Activated naive CD4-positive, alpha-beta T cell treated with anti-CD3 and anti-CD28 coated beads, Interleukin-2, amount 10 ng/mL, durations not matched to agents 7 days and 5 days (primary cell): ENCODE measurements around the gene ZNF423.

Source experiments
- CTCF ChIA-PET: fragments of 350-600 bp; sonication (Branson Sonifier 250); formaldehyde crosslinking; loops from one replicate; lab custom pipeline; 2021; ENCODE audit warnings: antibody characterized with exemption; lab: Charles Lee
- DNase-seq: peaks from one replicate; pipeline ENCODE4 v3.0.0-alpha.2; 2020
- H3K27ac Mint-ChIP-seq: one replicate; pipeline ENCODE4 v1.8.0; 2021; ENCODE audit warnings: mild to moderate bottlenecking, moderate library complexity, mixed read lengths
- H3K27me3 Mint-ChIP-seq: one replicate; pipeline ENCODE4 v1.8.0; 2021; ENCODE audit warnings: mild to moderate bottlenecking, mixed read lengths
- H3K36me3 Mint-ChIP-seq: one replicate; pipeline ENCODE4 v1.8.0; 2021; ENCODE audit warnings: mixed read lengths
- H3K4me1 Mint-ChIP-seq: one replicate; pipeline ENCODE4 v1.8.0; 2021; ENCODE audit warnings: mixed read lengths
- H3K4me3 Mint-ChIP-seq: one replicate; pipeline ENCODE4 v1.8.0; 2021; ENCODE audit warnings: mild to moderate bottlenecking, moderate library complexity, mixed read lengths
- H3K9me3 Mint-ChIP-seq: one replicate; pipeline ENCODE4 v1.8.0; 2021; ENCODE audit warnings: mixed read lengths

ZNF423 gene

GRCh38 chr16:49503256-49504022, 352.5 kb downstream of the ZNF423 start:
- no peak overlapping the region for H3K27ac Mint-ChIP-seq
- peaks cover 6% of the 10 kb centered on the region for H3K27me3 Mint-ChIP-seq
- H3K9me3 Mint-ChIP-seq = no peaks in the 10 kb centered on the region
- DNase-seq = no peak
- H3K36me3 Mint-ChIP-seq = no peaks in the 10 kb centered on the region
- CTCF ChIA-PET = interaction anchor here (1.0 to 2.0 kb wide), 2 partner anchors 12 to 23 kb away, joined by 3 to 4 read pairs; no protein-coding TSS in a partner anchor
- no peaks in the 10 kb centered on the region for H3K4me1 Mint-ChIP-seq
- no peak overlapping the region for H3K4me3 Mint-ChIP-seq

- CTCF ChIA-PET = no interaction called here
- H3K9me3 Mint-ChIP-seq = no peaks in the 10 kb centered on the region
- H3K36me3 Mint-ChIP-seq = no peaks in the 10 kb centered on the region
- DNase-seq = no peak
- peaks cover 6% of the 10 kb centered on the region for H3K27me3 Mint-ChIP-seq
- no peak overlapping the region for H3K4me3 Mint-ChIP-seq
- H3K27ac Mint-ChIP-seq = no peak overlapping the region
- no peaks in the 10 kb centered on the region for H3K4me1 Mint-ChIP-seq
Measured at GRCh38 chr16:49502136-49502881, 353.6 kb downstream of the ZNF423 start.

GRCh38 chr16:49499869-49500610, 355.9 kb downstream of the ZNF423 start:
- no peak for DNase-seq
- CTCF ChIA-PET = no interaction called here
- H3K9me3 Mint-ChIP-seq = no peaks in the 10 kb centered on the region
- H3K36me3 Mint-ChIP-seq = no peaks in the 10 kb centered on the region
- peaks cover 6% of the 10 kb centered on the region for H3K27me3 Mint-ChIP-seq
- no peak overlapping the region for H3K4me3 Mint-ChIP-seq
- H3K4me1 Mint-ChIP-seq = no peaks in the 10 kb centered on the region
- H3K27ac Mint-ChIP-seq = no peak overlapping the region

- Mint-ChIP-seq H3K27me3 (peaks cover 3% of the 10 kb centered on the region), H3K36me3 (no peaks in the 10 kb centered on the region), H3K27ac (no peak overlapping the region), H3K9me3 (no peaks in the 10 kb centered on the region), H3K4me3 (no peak overlapping the region), H3K4me1 (no peaks in the 10 kb centered on the region)
- DNase-seq = no peak
- CTCF ChIA-PET = no interaction called here
Measured at GRCh38 chr16:49499414-49499785, 356.5 kb downstream of the ZNF423 start.

GRCh38 chr16:49498666-49499413, 357.1 kb downstream of the ZNF423 start:
- Mint-ChIP-seq H3K36me3 (no peaks in the 10 kb centered on the region), H3K27ac (no peak overlapping the region), H3K27me3 (peaks cover 3% of the 10 kb centered on the region), H3K4me1 (no peaks in the 10 kb centered on the region), H3K4me3 (no peak overlapping the region), H3K9me3 (no peaks in the 10 kb centered on the region)
- CTCF ChIA-PET = no interaction called here
- DNase-seq = no peak

- H3K27ac Mint-ChIP-seq = no peak overlapping the region
Measured at GRCh38 chr16:49498264-49498663, 357.6 kb downstream of the ZNF423 start.

GRCh38 chr16:49497466-49497865, 358.4 kb downstream of the ZNF423 start:
- no peak overlapping the region for H3K4me3 Mint-ChIP-seq

More at GRCh38 chr16:49498264-49498663, 357.6 kb downstream of the ZNF423 start:
- DNase-seq = no peak
- Mint-ChIP-seq H3K36me3 (no peaks in the 10 kb centered on the region), H3K27me3 (no peaks in the 10 kb centered on the region), H3K4me1 (no peaks in the 10 kb centered on the region), H3K9me3 (no peaks in the 10 kb centered on the region), H3K4me3 (no peak overlapping the region)
- CTCF ChIA-PET = no interaction called here

GRCh38 chr16:49496656-49497055, 359.3 kb downstream of the ZNF423 start:
- H3K27ac Mint-ChIP-seq = no peak overlapping the region
- H3K27me3 Mint-ChIP-seq = no peaks in the 10 kb centered on the region
- no peaks in the 10 kb centered on the region for H3K36me3 Mint-ChIP-seq
- no peak overlapping the region for H3K4me3 Mint-ChIP-seq
- H3K4me1 Mint-ChIP-seq = no peaks in the 10 kb centered on the region
- DNase-seq = no peak
- H3K9me3 Mint-ChIP-seq = no peaks in the 10 kb centered on the region
- CTCF ChIA-PET = no interaction called here

More at GRCh38 chr16:49497466-49497865, 358.4 kb downstream of the ZNF423 start:
- no peaks in the 10 kb centered on the region for H3K27me3 Mint-ChIP-seq
- no peaks in the 10 kb centered on the region for H3K9me3 Mint-ChIP-seq
- H3K27ac Mint-ChIP-seq = no peak overlapping the region
- no peaks in the 10 kb centered on the region for H3K4me1 Mint-ChIP-seq
- CTCF ChIA-PET = no interaction called here
- no peaks in the 10 kb centered on the region for H3K36me3 Mint-ChIP-seq
- DNase-seq = no peak

GRCh38 chr16:49495596-49496355, 360.1 kb downstream of the ZNF423 start:
- Mint-ChIP-seq H3K36me3 (no peaks in the 10 kb centered on the region), H3K4me1 (no peaks in the 10 kb centered on the region), H3K9me3 (no peaks in the 10 kb centered on the region), H3K27me3 (peaks cover 3% of the 10 kb centered on the region), H3K27ac (no peak overlapping the region), H3K4me3 (no peak overlapping the region)
- no peak for DNase-seq
- CTCF ChIA-PET = interaction anchor here (0.9 kb wide), 1 partner anchor 96 kb away, joined by 3 read pairs; no protein-coding TSS in a partner anchor

GRCh38 chr16:49494891-49495566, 360.9 kb downstream of the ZNF423 start:
- no peak overlapping the region for H3K4me3 Mint-ChIP-seq
- no peaks in the 10 kb centered on the region for H3K36me3 Mint-ChIP-seq

GRCh38 chr16:49494474-49494873, 361.4 kb downstream of the ZNF423 start:
- peaks cover 9% of the 10 kb centered on the region for H3K27me3 Mint-ChIP-seq
- CTCF ChIA-PET = no interaction called here
- H3K4me3 Mint-ChIP-seq = no peak overlapping the region
- no peak overlapping the region for H3K27ac Mint-ChIP-seq
- H3K36me3 Mint-ChIP-seq = no peaks in the 10 kb centered on the region
- no peak for DNase-seq
- H3K9me3 Mint-ChIP-seq = no peaks in the 10 kb centered on the region
- H3K4me1 Mint-ChIP-seq = no peaks in the 10 kb centered on the region

More at GRCh38 chr16:49494891-49495566, 360.9 kb downstream of the ZNF423 start:
- CTCF ChIA-PET = no interaction called here
- DNase-seq = no peak
- Mint-ChIP-seq H3K9me3 (no peaks in the 10 kb centered on the region), H3K27ac (no peak overlapping the region), H3K4me1 (no peaks in the 10 kb centered on the region), H3K27me3 (peaks cover 4% of the 10 kb centered on the region)

- DNase-seq = no peak
- Mint-ChIP-seq H3K9me3 (no peaks in the 10 kb centered on the region), H3K27me3 (peaks cover 9% of the 10 kb centered on the region), H3K4me3 (no peak overlapping the region), H3K36me3 (no peaks in the 10 kb centered on the region), H3K4me1 (no peaks in the 10 kb centered on the region), H3K27ac (no peak overlapping the region)
- CTCF ChIA-PET = no interaction called here
Measured at GRCh38 chr16:49493836-49494235, 362.1 kb downstream of the ZNF423 start.
